NCI-H2196 treated with DMSO at 0.1 percent for 48 hours (cell line): ENCODE measurements around the gene FGFRL1.

Source experiments
- DNase-seq: peaks from one replicate; lab custom pipeline; 2025; ENCODE audit not compliant: unreplicated experiment; lab: John Stamatoyannopoulos, UW

Gene FGFRL1

GRCh38 chr4:1062419-1062818 lies 51.0 kb downstream of the FGFRL1 start:
- DNase-seq = no peak

GRCh38 chr4:1065732-1066131 lies 54.3 kb downstream of the FGFRL1 start:
- DNase-seq = no peak

DNA sequence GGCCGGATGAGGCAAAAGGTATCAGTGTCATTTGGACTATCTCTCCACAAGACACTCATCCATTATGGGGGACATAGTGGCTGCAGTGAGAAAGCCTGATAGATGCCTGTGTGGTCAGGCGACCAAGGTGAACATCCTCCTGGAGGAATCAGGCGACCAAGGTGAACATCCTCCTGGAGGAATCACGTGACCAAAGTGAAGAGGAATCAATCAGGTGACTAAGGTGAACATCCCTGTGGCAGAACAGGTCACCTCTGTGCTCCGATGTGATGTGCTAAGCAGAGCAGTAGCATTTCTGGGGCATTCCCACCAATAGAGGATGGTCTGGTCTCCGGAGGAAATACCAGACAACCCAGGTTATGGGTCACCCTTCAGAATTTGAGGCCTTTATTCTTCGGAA lies 58.0 kb downstream of the FGFRL1 start:
- DNase-seq = no peak

DNA sequence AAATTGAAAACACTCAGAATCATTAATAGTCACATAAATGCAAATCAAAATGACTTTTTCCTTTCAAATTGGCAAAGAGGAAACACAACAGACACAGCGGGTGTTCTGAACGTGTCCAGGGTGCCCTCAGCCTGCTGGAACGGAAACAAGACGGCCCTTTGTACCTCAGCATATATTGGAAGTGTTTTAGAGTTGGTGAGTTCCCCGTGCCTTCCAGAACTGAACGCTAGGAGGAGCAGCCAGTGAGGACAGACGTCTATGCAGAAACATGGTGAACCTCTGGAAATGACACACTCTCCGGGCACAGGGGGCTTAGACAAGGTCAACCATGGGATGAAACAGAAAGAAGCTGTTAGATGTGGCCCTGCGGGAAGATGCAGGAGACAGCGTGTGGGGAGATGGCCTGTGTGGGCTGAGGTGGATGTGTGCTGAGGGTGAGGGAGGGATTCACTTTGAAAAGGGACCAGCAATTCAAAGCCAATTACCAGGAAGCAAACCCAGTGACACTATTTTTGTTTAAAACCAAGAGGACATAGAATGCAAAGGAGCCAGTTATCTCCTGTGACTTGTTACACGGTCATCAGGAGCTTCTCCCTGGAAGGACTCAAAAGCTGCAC lies 61.5 kb downstream of the FGFRL1 start:
- no peak for DNase-seq

DNA sequence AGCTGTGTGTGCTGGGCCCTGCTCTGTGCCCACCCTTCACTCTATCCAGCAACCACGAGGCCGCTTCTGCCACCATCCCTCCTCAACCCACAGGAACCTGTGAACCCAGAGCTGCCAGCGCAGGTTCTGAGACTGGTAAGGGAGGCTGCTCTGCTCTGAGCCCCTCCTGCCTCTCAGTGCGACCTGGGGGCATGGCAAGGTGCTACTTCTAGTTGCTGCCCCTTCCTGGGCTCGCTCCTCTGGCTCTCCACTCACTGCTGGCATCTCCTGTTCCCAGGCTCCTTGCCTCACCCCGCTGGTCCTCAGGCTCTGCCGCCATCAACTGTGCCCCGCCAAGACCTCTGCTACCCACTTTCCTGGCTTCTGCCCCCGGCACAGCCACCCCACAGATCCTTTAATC lies 62.7 kb downstream of the FGFRL1 start:
- DNase-seq = no peak

DNA sequence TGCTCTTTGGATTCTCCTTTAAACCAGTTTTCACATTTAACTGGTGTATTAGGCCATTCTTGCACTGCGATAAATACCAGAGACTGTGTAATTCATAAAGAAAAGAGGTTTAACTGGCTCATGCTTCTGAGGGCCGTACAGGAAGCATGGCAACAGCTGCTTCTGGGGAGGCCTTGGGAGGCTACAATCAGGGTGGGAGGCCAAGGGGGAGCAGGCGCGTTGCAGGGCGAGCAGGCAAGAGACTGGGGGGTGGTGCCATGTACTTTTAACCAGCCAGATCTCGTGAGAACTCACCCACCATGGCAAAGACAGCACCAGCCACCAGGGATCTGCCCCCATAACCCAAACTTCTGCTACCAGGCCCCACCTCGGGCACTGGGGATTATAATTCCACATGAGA lies 63.8 kb downstream of the FGFRL1 start:
- DNase-seq = no peak

- DNase-seq = no peak
Observed at GRCh38 chr4:1075809-1076699, 64.6 kb downstream of the FGFRL1 start.
